Stomach (tissue), 9 donors: ENCODE data around the gene CACNG6. TPM values are rescaled to one million over a fixed set of nuclear protein-coding genes. Genes with fewer than 3 reads are reported as not detected.
A peak's percentile ranks its signal among the peaks of the same experiment; 100 is the strongest.

ENCODE experiments used
- DNase-seq, 2 donors: peaks; one replicate each; pipeline versions ENCODE4 v3.0.0 to v3.0.0-alpha.2; 2013 to 2019
- H3K27ac ChIP-seq, 5 donors: fragments of 200-600 bp in 4 of 5; sonication (generic) in 4 of 5; one replicate each; pipeline ENCODE4 v1.5.1; 2013 to 2019; ENCODE audit warnings: mild to moderate bottlenecking in 1 of 5, moderate library complexity in 1 of 5
- H3K27me3 ChIP-seq, 3 donors: fragments of 200-600 bp; sonication (generic); one replicate each; pipeline ENCODE4 v1.5.1; 2017 to 2019; ENCODE audit warnings: mixed run types in 1 of 3
- H3K36me3 ChIP-seq, 4 donors: fragments of 200-600 bp; sonication (generic); 1 replicate in 3 of 4; 2 replicates in 1 of 4; pipeline ENCODE4 v1.5.1; 2016 to 2019
- H3K4me1 ChIP-seq, 4 donors: fragments of 200-600 bp; sonication (generic); one replicate each; pipeline ENCODE4 v1.5.1; 2016 to 2019
- H3K4me3 ChIP-seq, 4 donors: fragments of 200-600 bp; sonication (generic) in 3 of 4; one replicate each; pipeline ENCODE4 v1.5.1; 2016 to 2019; ENCODE audit warnings: mild to moderate bottlenecking in 1 of 4
- H3K9me3 ChIP-seq, 4 donors: fragments of 200-600 bp; sonication (generic); one replicate each; pipeline ENCODE4 v1.5.1; 2016 to 2019
- CTCF ChIP-seq, 7 experiments: fragments of 450-650 bp in 4 of 7; fragments of 200-600 bp in 3 of 7; sonication (generic) in 3 of 7; IDR thresholded peaks; one replicate each; pipeline ENCODE4 v1.5.1; 2016 to 2019; ENCODE audit warnings: antibody characterized with exemption in 7 of 7, control low read depth in 2 of 7, mild to moderate bottlenecking in 1 of 7
- EP300 ChIP-seq: sonication (generic); formaldehyde crosslinking; IDR thresholded peaks from one replicate; pipeline ENCODE4 v1.6.1; 2017; ENCODE audit warnings: antibody characterized with exemption
- POLR2A ChIP-seq, 4 donors: fragments of 450-650 bp; IDR thresholded peaks; one replicate each; pipeline ENCODE4 v1.6.1; 2016; ENCODE audit warnings: antibody characterized with exemption in 4 of 4, control low read depth in 2 of 4, mild to moderate bottlenecking in 1 of 4, moderate library complexity in 1 of 4
- POLR2AphosphoS5 ChIP-seq, 3 donors: sonication (generic); formaldehyde crosslinking; IDR thresholded peaks; one replicate each; pipeline ENCODE4 v1.6.1; 2016; ENCODE audit warnings: antibody characterized with exemption in 3 of 3
- WGBS, 5 donors: extraction: QIAGEN DNeasy Blood & Tissue Kit in 3 of 5; methylation state at CpG; one replicate each; pipeline versions ENCODE4 v1.1.5 to v1.1.7; 2013 to 2018; 5-methylcytosine and 5-hydroxymethylcytosine counted together
- intact Hi-C: fragments of 100-400 bp; cut with DNase I; formaldehyde crosslinking; loops from one replicate; pipeline ENCODE4 v1.15.1; 2023; ENCODE audit warnings: low total_unique reads
- polyA plus RNA-seq, 3 donors: library from polyadenylated mRNA; stranded (reverse); fragments of 200-250 nt; gene quantifications; one replicate each; pipeline ENCODE4 v1.2.3, GENCODE V29; 2013
- total RNA-seq, 5 donors: library from RNA; depleted of rRNA; stranded (reverse); fragments of >200 nt; gene quantifications; one replicate each; pipeline versions ENCODE4 v1.1.0 to v1.2.3, GENCODE V29; 2014 to 2016
- donor health status: healthy with polysubstance abuse.
- donor health status: Bipolar disorder and iron deficiency.
- donor health status: healthy.

CACNG6 gene
- total and polyA plus RNA-seq, 8 donors = 0.13 to 0.58 (median 0.46) TPM; not detected in 5

- Histone ChIP-seq H3K36me3 (no peaks in the 10 kb centered on the region), H3K4me1 (peaks cover 11 to 51% (median 32%) of the 10 kb centered on the region in 4 donors), H3K4me3 (peak overlapping the region; percentile 19 to 33 (median 27)), H3K27ac (no peak overlapping the region), H3K9me3 (peaks cover 0 to 7% (median 1%) of the 10 kb centered on the region in 4 donors), H3K27me3 (peaks cover 21 to 88% (median 61%) of the 10 kb centered on the region in 3 donors)
- DNase-seq = peak; percentile 59 to 77
- TF ChIP-seq POLR2A (IDR thresholded peaks at IDR 0.05) (no peak), POLR2AphosphoS5 (IDR thresholded peaks at IDR 0.05) (no peak), EP300 (no peak)
- 0 to 3% (median 1%) methylated on average over 13 to 59 of the region's 61 CpGs; no CpG with 5 or more reads in 1 of the 5 donors for WGBS, 5 donors
- intact Hi-C loops = no loop called here
Measured at GRCh38 chr19:53982611-53983010, 8.8 kb upstream of the CACNG6 start.

GRCh38 chr19:53983457-53984289, 7.8 kb upstream of the CACNG6 start:
- peaks cover 6 to 41% (median 27%) of the 10 kb centered on the region in 4 donors for H3K4me1 ChIP-seq
- WGBS, 5 donors = 79 to 83% (median 82%) methylated on average over 24 of the region's 24 CpGs

GRCh38 chr19:53985863-53986262, 5.6 kb upstream of the CACNG6 start:
- H3K27ac ChIP-seq = no peak overlapping the region
- peaks cover 0 to 21% (median 13%) of the 10 kb centered on the region in 4 donors for H3K4me1 ChIP-seq
- TF ChIP-seq POLR2AphosphoS5 (IDR thresholded peaks at IDR 0.05) = no peak
- TF ChIP-seq POLR2A (IDR thresholded peaks at IDR 0.05) = no peak
- TF ChIP-seq CTCF (IDR thresholded peaks at IDR 0.05) = no peak
- no peak for TF ChIP-seq EP300
- H3K9me3 ChIP-seq = peaks cover 0 to under 1% (median 0%) of the 10 kb centered on the region in 4 donors
- H3K27me3 ChIP-seq = peaks cover 12 to 81% (median 31%) of the 10 kb centered on the region in 3 donors
- intact Hi-C loops = no loop called here
- no peak for DNase-seq
- WGBS, 5 donors = 63 to 71% (median 65%) methylated on average over 6 of the region's 6 CpGs
- no peak overlapping the region for H3K4me3 ChIP-seq
- no peaks in the 10 kb centered on the region for H3K36me3 ChIP-seq

More at GRCh38 chr19:53983457-53984289, 7.8 kb upstream of the CACNG6 start:
- Histone ChIP-seq H3K4me3 (no peak overlapping the region), H3K36me3 (no peaks in the 10 kb centered on the region), H3K27me3 (peaks cover 14 to 86% (median 52%) of the 10 kb centered on the region in 3 donors), H3K27ac (no peak overlapping the region), H3K9me3 (peaks cover 0 to 3% (median 0%) of the 10 kb centered on the region in 4 donors)
- DNase-seq = no peak
- TF ChIP-seq POLR2A (IDR thresholded peaks at IDR 0.05) (no peak), CTCF (IDR thresholded peaks at IDR 0.05) (no peak), EP300 (no peak), POLR2AphosphoS5 (IDR thresholded peaks at IDR 0.05) (no peak)
- intact Hi-C loops = no loop called here

- H3K27me3 ChIP-seq = peaks cover 17 to 82% (median 34%) of the 10 kb centered on the region in 3 donors
- DNase-seq = no peak
- peaks cover 5 to 20% (median 12%) of the 10 kb centered on the region in 4 donors for H3K4me1 ChIP-seq
- no peaks in the 10 kb centered on the region for H3K36me3 ChIP-seq
- H3K4me3 ChIP-seq = no peak overlapping the region
- 82 to 90% (median 88%) methylated on average over 6 of the region's 6 CpGs for WGBS, 5 donors
- no peaks in the 10 kb centered on the region for H3K9me3 ChIP-seq
- no peak for TF ChIP-seq POLR2AphosphoS5 (IDR thresholded peaks at IDR 0.05)
- no peak overlapping the region for H3K27ac ChIP-seq
- intact Hi-C loops = no loop called here
Measured at GRCh38 chr19:53988981-53989380, 2.5 kb upstream of the CACNG6 start.

GRCh38 chr19:53989600-53990533, 1.6 kb upstream of the CACNG6 start:
- WGBS, 5 donors = 55 to 64% (median 61%) methylated on average over 16 to 22 of the region's 22 CpGs
- TF ChIP-seq CTCF (IDR thresholded peaks at IDR 0.05) (no peak), POLR2A (IDR thresholded peaks at IDR 0.05) (no peak), EP300 (no peak), POLR2AphosphoS5 (IDR thresholded peaks at IDR 0.05) (no peak)

More at GRCh38 chr19:53989600-53990533, 1.6 kb upstream of the CACNG6 start:
- peaks cover 5 to 20% (median 12%) of the 10 kb centered on the region in 4 donors for H3K4me1 ChIP-seq
- no peak overlapping the region for H3K27ac ChIP-seq
- intact Hi-C loops = no loop called here
- H3K4me3 ChIP-seq = no peak overlapping the region
- H3K36me3 ChIP-seq = no peaks in the 10 kb centered on the region
- H3K9me3 ChIP-seq = no peaks in the 10 kb centered on the region
- DNase-seq = no peak
- H3K27me3 ChIP-seq = peaks cover 17 to 82% (median 38%) of the 10 kb centered on the region in 3 donors
